Tibial nerve (tissue), 4 donors: Measurements from ENCODE around the gene SLIT3.

Source experiments
- CTCF ChIP-seq, 5 experiments: fragments of 200-600 bp in 3 of 5; fragments of 450-650 bp in 2 of 5; sonication (generic) in 3 of 5; IDR thresholded peaks; one replicate each; pipeline ENCODE4 v1.5.1; 2016 to 2019; ENCODE audit warnings: antibody characterized with exemption in 5 of 5, mild to moderate bottlenecking in 3 of 5, moderate library complexity in 2 of 5
- EP300 ChIP-seq, 2 donors: sonication (generic); formaldehyde crosslinking; IDR thresholded peaks; one replicate each; pipeline ENCODE4 v1.6.1; 2017; ENCODE audit warnings: antibody characterized with exemption in 2 of 2, mild to moderate bottlenecking in 1 of 2
- POLR2A ChIP-seq, 2 donors: fragments of 450-650 bp; IDR thresholded peaks; one replicate each; pipeline ENCODE4 v1.6.1; 2017; ENCODE audit warnings: antibody characterized with exemption in 2 of 2, mild to moderate bottlenecking in 2 of 2, moderate library complexity in 2 of 2

- TF ChIP-seq CTCF (IDR thresholded peaks at IDR 0.05): no peak
- no peak for TF ChIP-seq POLR2A (IDR thresholded peaks at IDR 0.05)
- TF ChIP-seq EP300 (IDR thresholded peaks at IDR 0.05): no peak
Measured at GRCh38 chr5:169244812-169245211, 56.1 kb downstream of the SLIT3 start.
